ENCODE data around the gene WDPCP.

GRCh38 chr2:63127594-63127993 is 460.7 kb downstream of the WDPCP start:
- TF ChIP-seq, protein P1, sequence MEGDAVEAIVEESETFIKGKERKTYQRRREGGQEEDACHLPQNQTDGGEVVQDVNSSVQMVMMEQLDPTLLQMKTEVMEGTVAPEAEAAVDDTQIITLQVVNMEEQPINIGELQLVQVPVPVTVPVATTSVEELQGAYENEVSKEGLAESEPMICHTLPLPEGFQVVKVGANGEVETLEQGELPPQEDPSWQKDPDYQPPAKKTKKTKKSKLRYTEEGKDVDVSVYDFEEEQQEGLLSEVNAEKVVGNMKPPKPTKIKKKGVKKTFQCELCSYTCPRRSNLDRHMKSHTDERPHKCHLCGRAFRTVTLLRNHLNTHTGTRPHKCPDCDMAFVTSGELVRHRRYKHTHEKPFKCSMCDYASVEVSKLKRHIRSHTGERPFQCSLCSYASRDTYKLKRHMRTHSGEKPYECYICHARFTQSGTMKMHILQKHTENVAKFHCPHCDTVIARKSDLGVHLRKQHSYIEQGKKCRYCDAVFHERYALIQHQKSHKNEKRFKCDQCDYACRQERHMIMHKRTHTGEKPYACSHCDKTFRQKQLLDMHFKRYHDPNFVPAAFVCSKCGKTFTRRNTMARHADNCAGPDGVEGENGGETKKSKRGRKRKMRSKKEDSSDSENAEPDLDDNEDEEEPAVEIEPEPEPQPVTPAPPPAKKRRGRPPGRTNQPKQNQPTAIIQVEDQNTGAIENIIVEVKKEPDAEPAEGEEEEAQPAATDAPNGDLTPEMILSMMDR (IDR thresholded peaks at IDR 0.05) = no peak
- TF ChIP-seq POLR2A (IDR thresholded peaks at IDR 0.05) = no peak
